Activated naive CD4-positive, alpha-beta T cell treated with anti-CD3 and anti-CD28 coated beads, Interleukin-2, amount 10 ng/mL, durations not matched to agents 7 days and 5 days (primary cell): ENCODE measurements around the gene ARL4C.

Experiments used
- CTCF ChIA-PET: fragments of 350-600 bp; sonication (Branson Sonifier 250); formaldehyde crosslinking; loops from one replicate; lab custom pipeline; 2021; ENCODE audit warnings: antibody characterized with exemption; lab: Charles Lee
- DNase-seq: peaks from one replicate; pipeline ENCODE4 v3.0.0-alpha.2; 2020
- H3K27ac Mint-ChIP-seq: one replicate; pipeline ENCODE4 v1.8.0; 2021; ENCODE audit warnings: mild to moderate bottlenecking, moderate library complexity, mixed read lengths
- H3K27me3 Mint-ChIP-seq: one replicate; pipeline ENCODE4 v1.8.0; 2021; ENCODE audit warnings: mild to moderate bottlenecking, mixed read lengths
- H3K36me3 Mint-ChIP-seq: one replicate; pipeline ENCODE4 v1.8.0; 2021; ENCODE audit warnings: mixed read lengths
- H3K4me1 Mint-ChIP-seq: one replicate; pipeline ENCODE4 v1.8.0; 2021; ENCODE audit warnings: mixed read lengths
- H3K4me3 Mint-ChIP-seq: one replicate; pipeline ENCODE4 v1.8.0; 2021; ENCODE audit warnings: mild to moderate bottlenecking, moderate library complexity, mixed read lengths
- H3K9me3 Mint-ChIP-seq: one replicate; pipeline ENCODE4 v1.8.0; 2021; ENCODE audit warnings: mixed read lengths

ARL4C gene

GRCh38 chr2:234517971-234518370 lies 21.1 kb upstream of the ARL4C start:
- Mint-ChIP-seq H3K9me3 (no peaks in the 10 kb centered on the region), H3K4me1 (no peaks in the 10 kb centered on the region), H3K4me3 (no peak overlapping the region), H3K27ac (no peak overlapping the region), H3K36me3 (no peaks in the 10 kb centered on the region), H3K27me3 (peaks cover 9% of the 10 kb centered on the region)
- no peak for DNase-seq
- CTCF ChIA-PET = no interaction called here

DNA sequence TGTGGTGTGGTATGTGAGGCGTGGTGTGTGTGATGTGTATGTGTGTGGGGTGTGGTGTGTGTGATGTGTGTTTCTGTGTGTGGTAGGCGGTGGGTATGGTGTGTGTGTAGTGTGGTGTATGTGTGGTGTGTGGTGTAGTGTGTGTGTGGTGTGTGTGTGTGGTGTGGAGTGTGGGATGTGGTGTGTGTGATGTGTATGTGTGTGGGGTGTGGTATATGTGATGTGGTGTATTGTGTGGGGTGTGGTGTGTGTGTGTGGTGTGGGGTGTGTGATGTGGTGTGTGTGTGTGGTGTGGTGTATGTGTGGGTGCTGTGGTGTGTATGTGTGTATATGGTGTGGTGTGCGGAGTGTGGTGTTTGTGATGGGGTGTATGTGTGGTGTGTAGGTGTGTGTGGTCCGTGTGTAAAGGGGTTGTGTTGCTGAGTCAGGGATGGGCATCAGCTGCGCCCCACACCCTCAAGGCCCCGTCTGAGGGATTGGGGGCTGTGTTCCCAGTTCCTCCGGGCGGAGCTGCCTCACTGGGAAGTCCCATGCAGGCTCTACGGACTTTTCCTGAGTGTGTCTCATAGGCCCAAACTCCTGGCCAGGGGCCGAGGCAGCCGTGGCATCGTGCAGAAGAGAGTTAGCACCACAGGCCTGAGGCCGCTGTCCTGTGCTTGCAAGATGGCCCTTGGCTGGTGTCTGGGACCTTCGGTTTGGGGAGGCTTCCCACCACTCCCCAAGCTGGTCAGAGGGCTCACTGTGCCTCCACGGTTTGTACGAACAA lies 18.2 kb upstream of the ARL4C start:
- Mint-ChIP-seq H3K36me3 (no peaks in the 10 kb centered on the region), H3K4me1 (no peaks in the 10 kb centered on the region), H3K27ac (no peak overlapping the region), H3K27me3 (peaks cover 5% of the 10 kb centered on the region), H3K9me3 (no peaks in the 10 kb centered on the region), H3K4me3 (no peak overlapping the region)
- CTCF ChIA-PET = no interaction called here
- no peak for DNase-seq

DNA sequence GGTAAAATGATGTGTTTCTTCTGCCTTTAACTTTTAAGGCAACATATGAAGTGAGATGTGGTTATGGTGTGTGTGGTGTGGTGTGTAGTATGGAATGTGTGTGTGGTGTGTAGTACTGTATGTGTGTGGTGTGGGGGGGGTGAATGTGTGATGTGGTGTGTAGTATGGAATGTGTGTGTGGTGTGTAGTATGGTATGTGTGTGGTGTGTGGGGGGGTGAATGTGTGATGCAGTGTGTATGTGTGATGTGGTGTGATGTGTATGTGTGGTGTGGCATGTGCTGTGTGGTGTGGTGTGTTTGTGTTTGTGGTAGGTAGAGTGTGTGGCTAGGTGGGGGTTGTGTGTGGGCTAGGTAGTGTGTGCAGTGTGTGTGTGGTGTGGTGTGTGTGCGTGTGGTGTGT lies 17.2 kb upstream of the ARL4C start:
- CTCF ChIA-PET = no interaction called here
- no peaks in the 10 kb centered on the region for H3K36me3 Mint-ChIP-seq

DNA sequence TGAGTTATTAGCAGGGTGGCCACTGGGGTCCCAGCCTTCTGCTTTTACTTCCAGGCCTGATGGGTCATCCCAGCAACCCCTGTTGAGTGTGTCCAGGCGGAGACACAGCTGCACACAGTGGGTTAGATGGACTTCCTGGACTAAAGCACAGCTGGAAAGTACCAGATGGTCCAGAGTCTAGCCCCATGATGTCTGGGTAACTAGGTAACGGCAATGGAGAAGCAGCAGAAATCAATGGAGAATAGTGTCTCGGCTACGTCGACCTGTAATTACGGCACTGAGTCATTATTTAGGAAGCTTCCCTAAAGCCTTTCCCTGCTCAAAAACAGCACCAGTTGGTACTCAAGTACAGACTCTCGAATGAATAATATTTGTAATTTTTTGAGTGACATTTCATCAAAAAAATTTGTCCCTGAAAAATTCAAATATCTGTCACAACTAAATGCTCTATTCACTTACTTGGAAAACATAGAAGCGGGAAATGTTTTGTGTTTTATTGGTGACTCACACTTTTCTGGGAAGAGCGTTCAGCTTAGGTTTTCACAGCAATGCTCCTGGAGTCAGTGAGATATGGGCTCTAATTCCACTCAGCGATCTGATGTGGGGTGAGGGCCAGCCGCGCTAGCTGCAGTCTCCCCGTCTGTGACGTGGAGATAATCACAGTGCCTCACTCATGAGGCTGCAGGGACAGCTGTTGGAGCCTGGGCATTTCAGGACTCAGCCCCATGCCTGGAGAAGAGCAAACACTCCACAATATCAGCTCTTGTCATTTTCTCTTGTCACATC lies 16.2 kb upstream of the ARL4C start:
- Mint-ChIP-seq H3K9me3 (no peaks in the 10 kb centered on the region), H3K4me1 (no peaks in the 10 kb centered on the region), H3K27me3 (peaks cover 17% of the 10 kb centered on the region), H3K36me3 (no peaks in the 10 kb centered on the region), H3K4me3 (no peak overlapping the region), H3K27ac (no peak overlapping the region)
- CTCF ChIA-PET = interaction anchor here (1.3 kb wide), 1 partner anchor 378 kb away, joined by 3 read pairs; no protein-coding TSS in a partner anchor
- DNase-seq = no peak

More for the DNA sequence above, 17.2 kb upstream of the ARL4C start:
- H3K27me3 Mint-ChIP-seq = peaks cover 11% of the 10 kb centered on the region
- no peaks in the 10 kb centered on the region for H3K9me3 Mint-ChIP-seq
- no peaks in the 10 kb centered on the region for H3K4me1 Mint-ChIP-seq
- no peak overlapping the region for H3K4me3 Mint-ChIP-seq
- no peak for DNase-seq
- no peak overlapping the region for H3K27ac Mint-ChIP-seq

DNA sequence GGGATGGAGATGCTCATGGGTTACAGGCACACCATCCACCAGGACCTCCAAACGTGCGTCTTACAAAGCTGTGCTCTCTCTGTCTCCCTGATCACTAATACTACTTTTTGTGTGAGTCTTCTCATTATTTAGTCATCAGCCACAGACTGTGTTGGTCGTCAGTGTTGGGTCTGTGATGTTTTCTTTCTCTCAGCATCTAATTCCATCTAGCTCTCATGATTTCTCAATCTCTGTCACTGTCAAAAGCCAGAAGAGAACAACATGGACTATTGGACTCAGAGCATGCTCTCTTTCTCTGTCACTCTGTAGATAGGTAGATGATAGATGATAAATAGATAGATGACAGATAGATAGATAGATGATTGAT lies 6.0 kb upstream of the ARL4C start:
- Mint-ChIP-seq H3K36me3 (peaks cover 7% of the 10 kb centered on the region), H3K4me3 (no peak overlapping the region)

DNA sequence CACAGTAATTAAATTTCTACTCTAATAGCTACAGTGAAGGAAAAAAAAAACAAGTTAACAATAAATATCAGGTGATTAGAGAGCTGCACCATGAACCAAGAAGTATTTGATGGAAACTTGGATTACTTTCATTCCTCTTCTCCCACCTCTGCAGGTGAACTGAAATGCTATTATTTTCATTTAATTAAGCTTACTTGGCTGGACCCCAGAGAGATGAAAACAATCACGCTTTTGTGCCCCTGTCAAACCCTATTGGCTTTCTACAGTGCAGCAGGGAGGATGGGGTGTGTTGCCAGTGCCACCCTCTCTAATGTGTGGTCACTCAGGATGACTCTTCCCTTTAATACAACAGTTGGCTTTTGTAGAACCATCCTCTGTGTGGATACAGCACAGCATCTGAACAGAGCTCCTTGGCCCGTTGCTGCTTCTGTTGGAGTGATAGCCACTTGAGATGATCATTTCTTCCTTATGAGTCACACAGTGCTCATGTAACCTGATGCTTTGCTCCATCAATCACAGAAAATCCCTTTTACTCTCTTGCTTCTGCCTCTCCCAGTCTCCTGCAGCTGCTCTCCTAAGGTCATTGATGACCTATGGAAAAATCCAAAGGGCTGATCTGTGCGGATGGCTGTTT lies 5.5 kb upstream of the ARL4C start:
- Mint-ChIP-seq H3K4me1 (peaks cover 33% of the 10 kb centered on the region), H3K36me3 (peaks cover 10% of the 10 kb centered on the region), H3K27ac (no peak overlapping the region), H3K27me3 (peaks cover 21% of the 10 kb centered on the region), H3K4me3 (no peak overlapping the region), H3K9me3 (no peaks in the 10 kb centered on the region)
- DNase-seq = no peak
- CTCF ChIA-PET = interaction anchor here (0.7 to 4.0 kb wide), 9 partner anchors 16 to 502 kb away, joined by 3 to 66 read pairs (median 4); no protein-coding TSS in a partner anchor

More for the DNA sequence above, 6.0 kb upstream of the ARL4C start:
- Mint-ChIP-seq H3K4me1 (peaks cover 30% of the 10 kb centered on the region), H3K27me3 (peaks cover 21% of the 10 kb centered on the region), H3K9me3 (no peaks in the 10 kb centered on the region), H3K27ac (no peak overlapping the region)
- no peak for DNase-seq
- CTCF ChIA-PET = interaction anchor here (1.0 to 4.0 kb wide), 4 partner anchors 363 to 407 kb away, joined by 3 to 66 read pairs (median 3); no protein-coding TSS in a partner anchor

DNA sequence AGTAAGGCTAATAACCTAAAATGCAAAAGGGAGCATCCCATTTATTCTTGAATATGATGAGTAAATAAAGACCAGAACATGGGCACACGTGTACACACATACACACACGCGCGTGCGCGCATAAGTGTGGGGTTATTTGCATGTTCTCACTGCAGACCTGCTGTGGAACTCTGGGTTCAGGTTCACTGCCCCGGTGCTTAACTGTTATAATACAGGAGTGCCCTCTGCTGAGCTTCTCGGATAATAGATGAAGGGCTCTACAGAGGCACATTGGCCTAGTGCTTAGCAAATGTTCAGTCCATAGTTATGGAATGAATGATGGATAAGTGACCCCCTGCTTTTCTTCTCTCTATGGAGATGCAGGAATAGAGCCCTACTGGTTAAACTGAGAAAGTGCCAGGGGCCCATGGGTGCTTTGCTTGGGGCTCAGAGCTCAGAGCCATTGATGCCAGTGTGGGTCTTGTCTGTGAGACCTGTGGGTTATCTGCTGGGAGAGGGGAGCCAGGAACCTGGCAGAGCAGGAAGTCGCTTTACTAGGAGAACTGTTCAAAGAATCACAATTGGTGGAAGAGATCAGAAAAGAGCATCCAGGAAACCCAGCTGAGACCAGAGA lies 3.6 kb upstream of the ARL4C start:
- Mint-ChIP-seq H3K27me3 (peaks cover 24% of the 10 kb centered on the region), H3K27ac (peak overlapping the region; percentile 89)

DNA sequence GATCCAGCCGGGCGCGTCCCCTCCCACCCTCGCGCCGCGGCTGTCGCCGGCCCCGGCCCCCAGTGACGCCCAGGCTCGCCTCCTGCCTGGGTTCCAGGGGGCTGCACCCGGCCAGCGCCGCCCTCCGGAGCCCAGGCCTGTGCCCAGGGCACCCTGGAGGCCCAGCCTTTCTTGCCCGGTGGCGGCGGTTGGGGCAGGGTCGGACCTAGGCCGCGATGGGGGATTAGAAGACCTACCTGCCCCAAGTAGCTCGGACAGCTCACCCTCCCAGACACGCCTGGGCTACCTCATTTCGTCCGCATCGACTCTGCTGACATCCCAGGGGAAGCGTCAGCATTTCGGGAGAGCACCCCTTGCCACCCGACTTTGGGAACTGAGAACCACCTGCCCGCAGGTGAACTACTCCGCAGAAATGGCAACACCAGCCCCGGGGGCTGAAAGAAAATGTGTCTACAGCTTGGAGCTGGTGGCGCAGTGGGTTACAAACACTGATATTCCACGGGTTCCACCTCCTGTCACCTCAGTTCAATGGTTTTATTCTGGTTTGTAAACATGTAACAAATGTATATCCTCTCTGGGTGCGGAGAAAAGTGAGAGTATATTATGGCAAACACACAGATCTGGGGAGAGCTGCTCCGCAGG lies 834 bp upstream of the ARL4C start:
- H3K36me3 Mint-ChIP-seq = peaks cover 46% of the 10 kb centered on the region
- DNase-seq = no peak
- H3K4me3 Mint-ChIP-seq = peak overlapping the region; percentile 80
- H3K27me3 Mint-ChIP-seq = peaks cover 12% of the 10 kb centered on the region
- no peaks in the 10 kb centered on the region for H3K9me3 Mint-ChIP-seq
- H3K4me1 Mint-ChIP-seq = peaks cover 33% of the 10 kb centered on the region
- H3K27ac Mint-ChIP-seq = peak overlapping the region; percentile 93
- CTCF ChIA-PET = interaction anchor here (0.6 to 5.4 kb wide), 10 partner anchors 48 to 522 kb away, joined by 3 to 70 read pairs (median 4); no protein-coding TSS in a partner anchor

More for the DNA sequence above, 3.6 kb upstream of the ARL4C start:
- peak; percentile 86 for DNase-seq
- CTCF ChIA-PET = interaction anchor here (0.6 to 4.0 kb wide), 22 partner anchors 44 to 607 kb away, joined by 3 to 66 read pairs (median 4); no protein-coding TSS in a partner anchor
- peaks cover 33% of the 10 kb centered on the region for H3K4me1 Mint-ChIP-seq
- H3K4me3 Mint-ChIP-seq = peak overlapping the region; percentile 47
- no peaks in the 10 kb centered on the region for H3K9me3 Mint-ChIP-seq
- peaks cover 19% of the 10 kb centered on the region for H3K36me3 Mint-ChIP-seq

DNA sequence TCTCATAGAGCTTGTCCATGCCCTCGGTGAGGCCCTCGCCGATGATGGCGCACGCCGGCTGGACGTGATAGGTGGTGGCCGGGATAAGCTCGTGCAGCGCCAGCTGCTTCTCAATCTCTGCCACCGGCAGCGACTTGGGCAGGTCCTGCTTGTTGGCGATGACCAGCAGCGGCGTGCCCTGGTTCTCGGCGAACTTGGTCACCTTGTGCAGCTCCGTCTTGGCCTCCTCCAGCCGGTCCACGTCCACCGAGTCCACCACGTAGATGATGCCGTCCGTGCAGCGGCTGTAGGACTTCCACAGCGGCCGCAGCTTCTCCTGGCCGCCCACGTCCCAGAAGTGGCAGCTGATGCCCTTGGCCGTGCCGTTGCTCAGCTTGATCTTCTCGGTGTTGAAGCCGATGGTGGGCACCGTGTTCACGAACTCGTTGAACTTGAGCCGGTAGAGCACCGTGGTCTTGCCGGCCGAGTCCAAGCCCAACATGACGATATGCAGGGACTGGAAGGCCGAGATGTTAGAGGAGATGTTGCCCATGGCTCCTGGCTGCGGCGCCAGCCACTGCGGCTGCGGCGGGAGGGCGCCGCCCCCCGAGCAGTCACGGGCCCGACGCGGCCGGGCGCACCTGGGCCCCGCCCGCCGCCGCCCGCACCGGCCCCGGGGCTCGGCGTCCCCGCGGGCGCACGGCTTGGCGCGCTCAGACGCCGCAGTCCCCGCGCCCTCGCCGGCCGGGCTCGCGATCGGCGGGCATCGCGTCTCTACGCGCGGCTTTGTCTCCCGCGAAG lies 636 bp downstream of the ARL4C start:
- peak; percentile 70 for DNase-seq
- peaks cover 35% of the 10 kb centered on the region for H3K4me1 Mint-ChIP-seq
- peak overlapping the region; percentile 100 for H3K27ac Mint-ChIP-seq
- CTCF ChIA-PET = interaction anchor here (1.0 to 5.4 kb wide), 4 partner anchors 41 to 205 kb away, joined by 4 to 70 read pairs (median 4); no protein-coding TSS in a partner anchor
- H3K36me3 Mint-ChIP-seq = peaks cover 59% of the 10 kb centered on the region
- no peaks in the 10 kb centered on the region for H3K9me3 Mint-ChIP-seq
- peaks cover 10% of the 10 kb centered on the region for H3K27me3 Mint-ChIP-seq
- peak overlapping the region; percentile 90 for H3K4me3 Mint-ChIP-seq

DNA sequence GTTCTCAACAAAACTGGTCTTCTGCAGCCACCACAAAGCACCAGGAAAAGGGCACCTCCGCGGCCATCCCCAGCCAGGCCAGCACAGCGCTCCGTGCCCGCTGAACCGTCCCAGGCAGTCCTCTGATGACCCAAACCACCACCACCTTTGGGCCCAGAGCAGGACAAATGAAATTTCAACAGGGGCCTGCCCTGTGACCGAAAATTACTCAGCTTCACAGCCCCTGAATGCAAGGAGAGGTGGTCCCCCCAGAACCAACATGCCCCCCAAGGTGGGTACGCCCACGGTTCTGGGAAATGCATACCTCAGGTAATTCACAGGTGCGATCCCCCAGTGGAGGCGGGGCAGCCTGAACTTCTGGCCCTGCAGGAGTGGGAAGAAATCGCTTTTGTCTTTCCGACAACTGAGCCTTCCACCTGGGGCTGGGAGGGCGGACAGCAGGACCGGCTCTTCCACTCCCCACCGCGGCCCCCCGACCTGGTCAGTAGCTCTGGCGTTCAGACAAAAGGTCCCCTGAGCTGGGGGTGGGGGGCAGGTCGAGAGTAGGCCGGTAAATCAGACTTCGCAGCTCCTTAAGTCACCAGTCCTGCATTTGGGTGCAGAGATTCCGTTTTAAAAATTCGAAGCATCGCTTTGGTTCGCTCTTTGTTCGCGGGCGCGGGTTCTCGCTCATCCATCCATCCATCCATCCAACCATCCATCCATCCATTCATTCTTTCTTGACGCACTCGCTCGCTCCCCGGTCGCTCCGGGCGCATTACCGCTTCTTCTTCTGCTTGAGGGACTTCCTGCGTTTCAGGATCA lies 1.4 kb downstream of the ARL4C start:
- H3K36me3 Mint-ChIP-seq = peaks cover 67% of the 10 kb centered on the region
- CTCF ChIA-PET = interaction anchor here (1.0 to 5.4 kb wide), 4 partner anchors 41 to 204 kb away, joined by 4 to 70 read pairs (median 4); no protein-coding TSS in a partner anchor
- peak; percentile 62 for DNase-seq
- peaks cover 36% of the 10 kb centered on the region for H3K4me1 Mint-ChIP-seq
- peaks cover 6% of the 10 kb centered on the region for H3K27me3 Mint-ChIP-seq
- peak overlapping the region; percentile 100 for H3K27ac Mint-ChIP-seq
- H3K9me3 Mint-ChIP-seq = no peaks in the 10 kb centered on the region
- H3K4me3 Mint-ChIP-seq = peak overlapping the region; percentile 90

DNA sequence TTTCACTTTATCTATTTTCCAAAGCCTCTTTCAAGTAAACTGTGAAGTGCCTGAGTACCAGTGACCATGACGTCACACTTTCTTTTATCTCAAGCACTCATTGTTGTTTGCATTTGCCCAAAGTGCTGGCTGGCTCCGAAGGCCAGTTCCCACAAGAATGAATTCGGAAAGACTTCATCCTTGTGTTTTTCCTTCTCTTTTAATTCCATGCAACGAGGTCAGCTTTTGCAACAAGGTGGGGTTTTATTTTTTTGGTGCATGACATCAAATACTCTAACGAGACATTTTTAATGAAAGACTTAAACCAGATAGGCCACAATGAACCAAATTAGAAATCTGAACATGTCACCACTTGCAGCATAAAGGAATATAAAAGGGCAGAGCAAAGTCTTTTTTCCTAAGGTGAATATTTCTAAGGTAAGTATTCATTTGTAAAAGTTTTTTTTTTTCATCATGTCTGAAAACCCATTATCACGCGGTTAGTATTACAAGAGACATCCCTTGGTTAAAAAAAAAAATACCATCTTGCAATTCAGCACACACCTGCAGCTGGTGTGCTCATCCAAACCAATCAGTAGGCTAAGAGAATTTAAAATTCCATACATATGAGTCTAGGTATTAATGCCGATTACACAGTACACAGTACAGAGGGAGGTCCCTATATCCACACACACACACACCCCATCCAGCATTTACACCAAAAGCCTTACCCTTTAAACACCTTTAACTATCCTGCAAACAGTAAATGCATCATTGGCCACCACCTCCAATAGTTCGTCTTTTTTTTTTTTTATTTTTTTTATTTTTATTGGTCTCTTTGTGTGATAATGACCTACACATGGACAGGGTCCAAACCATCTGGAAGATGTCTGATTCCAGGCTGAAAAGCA lies 2.3 kb downstream of the ARL4C start:
- peak; percentile 58 for DNase-seq
- Mint-ChIP-seq H3K9me3 (no peaks in the 10 kb centered on the region), H3K36me3 (peaks cover 74% of the 10 kb centered on the region), H3K4me1 (peaks cover 36% of the 10 kb centered on the region), H3K27ac (peak overlapping the region; percentile 100), H3K27me3 (peaks cover 6% of the 10 kb centered on the region), H3K4me3 (peak overlapping the region; percentile 90)
- CTCF ChIA-PET = interaction anchor here (5.4 kb wide), 1 partner anchor 203 kb away, joined by 70 read pairs; no protein-coding TSS in a partner anchor
